GM19328 (cell line): ENCODE data around the gene NXPH2.

Experiments used
- ATAC-seq: cut with Tn5 transposase; IDR thresholded peaks from one replicate; pipeline ENCODE4 v1.9.1; 2021; ENCODE audit warnings: mild to moderate bottlenecking, moderate library complexity; ENCODE audit not compliant: unreplicated experiment

Gene NXPH2

DNA sequence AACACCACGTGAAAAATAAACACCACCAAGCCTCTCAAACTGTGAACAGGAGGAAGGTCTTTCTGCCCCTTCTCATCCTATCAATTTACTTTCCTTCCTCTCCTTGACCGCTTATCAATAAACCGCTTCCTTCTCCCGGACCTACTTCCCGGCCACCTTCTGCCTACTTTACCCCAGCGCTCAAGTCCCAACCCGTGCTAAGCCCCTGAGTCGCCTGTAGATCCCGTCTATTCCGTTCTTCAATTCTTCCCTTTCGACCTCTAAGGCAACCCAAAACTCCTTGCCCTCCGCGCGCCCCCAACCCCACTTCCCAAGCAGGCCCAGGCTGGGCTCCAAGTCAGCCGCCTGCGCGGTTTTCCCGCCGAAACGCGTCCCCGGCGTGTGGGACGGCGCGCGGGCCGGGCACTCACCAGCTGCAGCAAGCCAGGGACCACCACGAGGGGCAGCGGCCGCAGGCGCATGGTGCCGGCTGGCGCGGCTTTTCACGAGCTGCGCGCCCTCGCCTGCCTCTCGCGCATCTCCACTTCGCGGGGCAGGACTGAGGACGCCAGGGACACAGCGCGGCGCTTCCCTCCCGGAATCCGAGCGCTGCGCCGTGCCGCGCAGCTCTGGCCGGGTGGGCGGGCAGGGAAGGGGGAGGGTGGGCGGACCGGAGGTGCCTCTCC lies at the start of gene NXPH2:
Gene NXPH2 (minus strand): TSS at position 610 of the 665 bp plus-strand sequence. CDS start 149 bp downstream, at position 461.
- ATAC-seq: no peak

DNA sequence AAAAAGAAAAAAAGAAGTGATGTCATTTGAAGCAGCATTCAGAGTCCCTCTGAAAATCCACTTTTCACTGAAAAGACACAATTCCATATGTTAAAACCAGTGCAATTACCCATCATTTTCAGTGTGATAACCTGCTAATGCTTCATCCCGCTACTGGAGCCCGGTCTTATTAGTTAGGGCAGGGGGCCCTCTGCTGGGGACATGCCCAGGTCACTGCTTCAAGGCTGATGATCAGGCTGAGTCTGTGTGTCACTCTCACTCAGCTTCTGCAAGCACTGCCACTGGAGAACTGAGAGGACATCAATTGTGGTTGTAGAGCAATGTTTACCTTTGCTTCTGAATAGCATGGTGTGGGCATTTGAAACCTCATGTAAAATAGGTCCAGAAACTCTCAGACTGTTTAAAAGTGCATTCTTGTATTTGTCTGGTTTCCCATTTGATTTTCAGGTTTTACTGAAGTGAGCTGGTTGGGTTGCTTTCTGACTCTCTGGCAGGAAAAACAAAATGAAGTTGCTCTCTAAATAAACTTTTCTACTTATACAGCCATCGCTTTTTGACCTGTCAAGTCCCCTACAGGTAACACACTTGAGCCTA lies 49.2 kb upstream of the NXPH2 start:
- ATAC-seq: peak; percentile 52

DNA sequence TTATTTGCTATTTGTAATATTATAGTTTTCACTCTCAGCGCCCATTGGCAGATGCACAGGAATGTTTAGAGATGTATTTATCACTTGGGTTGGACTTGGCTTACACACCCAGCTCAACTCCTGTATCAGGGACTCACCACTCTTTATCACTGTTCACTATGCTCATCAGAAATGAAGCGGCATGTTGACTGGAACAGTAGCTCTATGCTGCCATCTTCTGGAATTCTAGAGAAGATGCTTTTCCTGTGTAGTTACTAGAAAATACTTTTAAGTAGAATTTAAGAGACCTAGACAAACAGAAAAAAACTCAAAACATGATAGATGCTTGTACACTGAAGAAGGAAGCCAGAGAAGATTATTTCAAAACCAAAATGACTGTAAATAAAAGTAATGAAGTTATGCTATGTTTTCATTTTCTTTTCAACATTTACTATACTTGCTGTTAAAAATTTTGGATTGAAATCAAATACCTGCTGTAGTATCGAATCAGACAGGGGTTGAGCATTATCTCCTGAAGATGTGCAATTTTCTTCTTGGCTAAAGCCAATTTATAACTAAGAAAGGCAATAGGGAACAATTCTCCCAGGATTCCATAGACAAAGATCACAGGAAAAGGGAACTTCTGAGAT lies 47.4 kb upstream of the NXPH2 start:
- ATAC-seq: peak; percentile 52

DNA sequence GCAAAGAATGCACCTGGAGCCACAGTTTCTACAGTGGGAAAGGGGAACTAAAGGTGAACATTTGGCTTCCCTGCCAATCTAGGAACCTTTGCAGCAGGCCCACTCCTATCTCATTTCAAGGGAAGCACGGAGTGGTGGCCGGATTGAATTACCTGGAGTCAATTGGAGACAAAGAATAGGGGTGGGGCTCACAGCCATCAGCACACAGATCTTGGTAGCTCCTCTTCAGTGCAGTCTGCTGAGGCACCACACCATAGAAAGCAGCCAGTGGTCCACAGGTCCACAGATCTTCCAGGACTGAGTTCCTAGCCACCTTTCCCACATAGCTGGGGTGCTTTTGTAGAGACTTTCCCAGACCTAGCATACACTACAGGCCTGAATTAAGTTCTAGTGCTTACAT lies 43.5 kb upstream of the NXPH2 start:
- no peak for ATAC-seq

DNA sequence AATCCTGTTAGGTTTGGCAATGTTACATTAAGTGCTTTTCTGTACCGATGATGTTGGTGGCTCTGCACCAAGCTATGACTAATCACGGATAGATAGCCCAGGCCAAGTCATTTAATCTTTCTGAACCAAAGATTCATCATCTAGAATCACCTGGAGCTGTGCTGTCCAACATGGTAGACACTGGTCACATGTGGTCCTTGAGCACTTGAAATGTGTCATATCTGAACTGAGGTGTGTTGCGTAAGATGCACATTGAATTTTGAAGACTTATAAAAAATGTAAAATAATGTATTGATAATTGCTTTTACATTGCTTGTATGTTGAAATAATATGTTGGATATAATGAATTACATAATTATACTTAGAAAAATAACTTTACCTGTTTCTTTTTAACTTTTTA lies 39.8 kb upstream of the NXPH2 start:
- no peak for ATAC-seq

- ATAC-seq: no peak
Observed at GRCh38 chr2:138818556-138818955, 38.4 kb upstream of the NXPH2 start.

GRCh38 chr2:138814123-138814898 lies 34.1 kb upstream of the NXPH2 start:
- no peak for ATAC-seq

DNA sequence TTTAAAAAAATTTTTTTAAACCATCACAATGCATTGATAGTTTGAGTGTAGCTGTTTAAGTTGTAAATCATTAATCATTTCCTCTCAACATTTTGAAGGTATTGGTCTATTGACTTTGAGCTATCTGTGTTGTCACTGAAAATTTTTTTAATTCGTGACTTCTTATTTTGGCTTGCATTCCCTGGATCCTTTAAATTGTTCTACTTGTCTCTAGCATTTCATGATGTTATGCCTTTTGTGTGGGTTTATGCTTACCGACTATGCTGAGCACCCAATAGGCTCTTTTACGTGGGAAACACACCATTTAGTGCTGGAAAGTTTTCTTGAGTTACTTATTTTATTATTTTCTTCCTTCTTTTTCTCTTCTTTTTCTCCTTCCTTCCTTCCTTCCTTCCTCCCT lies 31.2 kb upstream of the NXPH2 start:
- no peak for ATAC-seq

DNA sequence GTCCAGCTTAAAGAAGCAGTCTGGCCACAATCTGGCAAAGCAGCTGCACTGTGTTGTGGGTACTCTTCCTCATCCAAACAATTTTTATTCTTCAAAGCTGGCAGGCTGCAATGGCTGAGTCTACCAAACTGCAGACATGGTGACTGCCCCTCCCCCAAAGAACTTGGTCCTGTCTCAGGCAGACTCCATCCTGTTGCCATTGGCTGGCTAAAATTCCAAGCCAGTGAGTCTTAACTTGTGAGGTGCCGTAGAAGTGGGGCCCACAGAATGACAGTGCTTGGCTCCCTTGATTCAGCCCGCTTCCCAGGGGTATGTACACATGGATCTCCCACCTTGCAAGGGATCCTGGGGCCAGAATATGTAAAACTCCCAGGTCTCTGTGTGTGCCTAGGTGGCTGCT lies 14.5 kb upstream of the NXPH2 start:
- ATAC-seq: no peak

GRCh38 chr2:138787053-138787666 lies 7.0 kb upstream of the NXPH2 start:
- no peak for ATAC-seq

- ATAC-seq: no peak
Observed at GRCh38 chr2:138782383-138782782, 2.2 kb upstream of the NXPH2 start.

DNA sequence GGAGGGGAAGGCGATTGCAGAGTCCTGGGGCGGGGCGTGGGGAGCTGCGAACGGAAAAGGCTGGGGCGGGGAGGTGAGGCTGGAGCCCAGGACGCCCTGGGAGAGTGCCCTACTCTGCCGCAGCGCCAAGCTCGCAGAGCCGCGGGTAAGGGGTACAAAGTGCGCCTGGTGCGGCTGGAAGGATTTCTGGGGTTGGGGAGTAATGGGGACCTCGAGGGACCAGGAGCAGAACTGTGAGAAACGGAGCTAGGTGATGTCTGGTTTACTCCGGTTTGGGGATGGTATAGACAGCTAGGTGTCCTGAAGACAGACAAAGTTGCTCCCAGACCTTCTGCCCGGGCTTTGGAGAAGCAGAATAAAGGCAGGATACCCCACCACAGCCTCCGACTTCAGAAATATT lies 718 bp upstream of the NXPH2 start:
- no peak for ATAC-seq

DNA sequence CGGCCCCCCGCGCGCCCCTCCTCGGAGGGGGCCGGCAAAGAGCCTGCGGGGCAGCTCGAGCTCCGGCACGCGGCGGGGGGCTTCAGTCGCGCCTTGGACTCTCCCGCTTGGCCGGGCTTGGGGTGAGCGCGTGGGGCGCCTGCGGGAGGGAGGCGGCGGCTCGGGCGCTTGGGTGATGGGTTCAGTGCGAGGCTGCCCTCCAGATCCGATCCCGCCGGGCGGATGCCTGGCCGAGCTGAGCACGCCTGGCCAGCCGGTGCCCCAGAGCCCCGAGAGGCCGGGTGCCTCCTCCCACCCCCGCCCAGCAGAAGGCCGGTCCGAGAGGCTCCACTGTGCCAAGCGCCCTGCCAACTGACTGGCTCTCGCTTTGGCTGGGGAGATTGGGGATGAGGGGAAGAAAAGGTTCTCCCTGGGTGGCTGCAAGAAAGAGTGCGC lies 273 bp upstream of the NXPH2 start:
- ATAC-seq: no peak

DNA sequence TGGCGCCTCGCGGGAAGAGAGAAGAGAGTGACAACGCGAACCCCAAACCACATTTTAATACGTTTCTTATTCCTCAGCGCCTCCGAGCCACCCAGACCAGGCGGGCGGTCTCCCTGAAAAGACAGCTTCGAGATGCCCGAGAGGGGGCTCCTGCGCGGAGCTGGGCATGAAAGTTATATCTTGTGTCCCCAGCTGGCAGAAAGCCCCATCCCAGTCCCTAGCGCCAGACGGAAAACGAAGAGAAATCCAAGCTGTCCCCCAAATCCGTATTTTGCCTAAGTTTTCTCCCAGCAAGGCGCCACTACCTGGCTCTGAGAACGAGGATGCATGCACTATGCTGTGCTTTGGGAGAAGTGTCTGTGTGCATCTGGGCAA lies 797 bp downstream of the NXPH2 start:
- ATAC-seq: no peak

- ATAC-seq: no peak
Observed at GRCh38 chr2:138777996-138778395, 2.2 kb downstream of the NXPH2 start.

DNA sequence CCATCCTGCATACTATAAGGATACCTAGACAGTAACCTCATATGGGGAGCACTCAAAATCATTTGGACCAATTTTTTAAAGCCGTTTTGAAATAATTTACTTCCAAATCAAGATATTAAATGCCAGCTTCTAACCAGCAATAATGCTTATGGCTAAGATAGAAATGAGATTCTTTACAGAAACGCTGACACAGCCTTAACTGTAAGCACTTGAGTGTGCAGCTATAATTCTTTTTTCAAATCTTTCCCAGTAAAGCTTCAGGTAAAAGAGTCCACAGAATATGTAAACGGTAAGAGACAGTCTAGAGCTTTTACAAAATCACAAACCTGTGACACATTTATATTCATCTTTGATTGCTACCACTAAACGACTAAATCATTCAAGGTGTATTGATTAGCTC lies 4.5 kb downstream of the NXPH2 start:
- no peak for ATAC-seq

DNA sequence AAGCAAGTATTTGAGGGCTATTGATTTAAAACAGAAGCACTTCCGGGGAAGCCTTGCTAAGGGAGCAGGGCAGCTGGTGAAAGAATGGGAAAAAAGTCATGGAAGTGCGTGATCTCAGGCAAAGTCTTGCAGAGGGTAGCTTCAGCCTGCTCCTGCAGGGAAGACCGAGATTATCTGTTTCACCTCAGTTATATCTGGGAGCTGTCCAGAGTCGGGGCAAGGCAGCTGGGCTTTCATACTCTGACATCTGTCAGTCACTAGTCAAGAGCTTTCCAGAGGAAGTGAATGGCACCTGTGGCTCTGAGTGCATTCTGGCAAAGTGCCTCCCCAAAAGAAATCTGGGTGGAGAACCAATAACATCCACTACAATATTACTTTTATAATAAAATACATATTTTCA lies 8.7 kb downstream of the NXPH2 start:
- no peak for ATAC-seq

GRCh38 chr2:138767101-138767500 lies 13.1 kb downstream of the NXPH2 start:
- ATAC-seq: no peak

DNA sequence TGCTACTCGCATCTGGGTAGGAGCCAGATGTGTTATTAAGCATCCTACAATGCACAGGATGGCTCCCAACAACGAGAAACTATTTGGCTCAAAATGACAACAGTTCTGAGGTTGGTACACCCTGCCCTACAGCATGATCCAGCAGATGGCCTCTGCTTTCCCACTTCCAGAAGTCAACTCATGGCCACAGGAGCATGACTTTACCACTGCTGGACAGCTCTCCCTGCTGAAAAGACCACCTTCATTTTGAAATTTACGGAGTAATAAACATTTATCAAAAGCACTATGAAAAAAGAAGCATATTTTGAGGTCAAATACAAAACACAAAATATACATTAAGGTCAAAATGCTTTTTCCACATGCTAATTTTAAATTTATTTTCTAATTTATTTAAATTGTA lies 13.7 kb downstream of the NXPH2 start:
- no peak for ATAC-seq

- ATAC-seq: no peak
Observed at GRCh38 chr2:138763971-138764370, 16.2 kb downstream of the NXPH2 start.

DNA sequence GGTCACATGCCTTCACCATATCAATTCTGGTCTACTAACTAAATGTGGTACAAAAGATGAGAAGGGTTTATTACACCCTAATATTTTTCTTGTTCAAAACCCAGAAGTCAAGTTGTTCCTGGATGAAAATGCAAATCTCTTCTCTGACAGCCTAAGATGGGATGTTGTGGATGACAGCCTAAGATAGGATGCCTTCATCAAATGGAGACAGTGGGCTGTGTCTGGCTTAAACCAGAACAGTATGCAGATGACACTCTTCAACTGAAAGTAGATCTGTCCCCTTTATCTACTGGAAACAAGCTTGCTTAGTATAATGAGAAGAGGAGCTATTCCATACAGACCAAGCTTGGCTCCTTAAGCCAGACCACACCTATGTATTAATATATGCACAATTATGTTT lies 17.7 kb downstream of the NXPH2 start:
- ATAC-seq: no peak
